OCI-LY3 (cell line): ENCODE results near the gene ZNF385C.

ENCODE experiments used
- H2AFZ ChIP-seq: fragments of 200-600, 300-600 bp; shearing (Covaris generic); 2 replicates; pipeline ENCODE4 v1.6.0; 2014; ENCODE audit warnings: antibody characterized with exemption, low read depth, low read length
- H3K27ac ChIP-seq: fragments of 200-600, 300-600 bp; sonication (generic); 2 replicates; pipeline ENCODE4 v1.5.1; 2014; ENCODE audit warnings: mild to moderate bottlenecking, low read length, moderate library complexity, mixed read lengths
- H3K27me3 ChIP-seq: fragments of 200-600, 300-600 bp; sonication (generic); 2 replicates; pipeline ENCODE4 v1.6.1; 2014; ENCODE audit warnings: low read depth, low read length, mixed read lengths
- H3K36me3 ChIP-seq: fragments of 200-600, 300-600 bp; sonication (generic); replicated peaks from 2 replicates; pipeline ENCODE3; 2014; ENCODE audit warnings: low read depth, low read length, mixed read lengths
- H3K4me1 ChIP-seq: fragments of 300-600, 200-600 bp; sonication (generic); 2 replicates; pipeline ENCODE4 v1.6.1; 2014; ENCODE audit warnings: low read length, mixed read lengths
- H3K4me2 ChIP-seq: fragments of 200-600, 300-600 bp; sonication (generic); 2 replicates; pipeline ENCODE4 v1.6.1; 2014; ENCODE audit warnings: low read length, mixed read lengths
- H3K4me3 ChIP-seq: fragments of 300-600, 200-600 bp; sonication (generic); 2 replicates; pipeline ENCODE4 v1.5.1; 2014; ENCODE audit warnings: antibody characterized with exemption, mild to moderate bottlenecking, low read length, moderate library complexity
- H3K79me2 ChIP-seq: fragments of 300-600, 200-600 bp; shearing (Covaris generic); 2 replicates; pipeline ENCODE4 v1.6.1; 2014; ENCODE audit warnings: mild to moderate bottlenecking, low read length, mixed read lengths
- H3K9ac ChIP-seq: fragments of 300-600, 200-600 bp; shearing (Covaris generic); 2 replicates; pipeline ENCODE4 v1.6.0; 2014; ENCODE audit warnings: mild to moderate bottlenecking, low read length, moderate library complexity
- H3K9me3 ChIP-seq: fragments of 200-600, 300-600 bp; shearing (Covaris generic); 2 replicates; pipeline ENCODE4 v1.6.1; 2014; ENCODE audit warnings: low read length, mixed read lengths; ENCODE audit not compliant: insufficient read depth
- H4K20me1 ChIP-seq: fragments of 200-600, 300-600 bp; sonication (generic); 2 replicates; pipeline ENCODE4 v1.6.1; 2016; ENCODE audit warnings: low read length, mixed read lengths; ENCODE audit not compliant: insufficient read depth
- CTCF ChIP-seq: fragments of 200-600, 300-600 bp; sonication (generic); IDR thresholded peaks from 2 replicates; pipeline ENCODE4 v1.5.1; 2014; ENCODE audit warnings: antibody characterized with exemption, low read length, low read depth
- EZH2phosphoT487 ChIP-seq: fragments of 200-600 bp; shearing (Covaris generic); IDR thresholded peaks from 2 replicates; pipeline ENCODE4 v1.6.1; 2018; ENCODE audit warnings: antibody characterized with exemption, mixed run types, low read depth

ZNF385C gene

GRCh38 chr17:42088736-42089135 is 9.5 kb downstream of the ZNF385C start:
- TF ChIP-seq EZH2phosphoT487 (no peak), CTCF (no peak)
- H3K9ac ChIP-seq: no peak overlapping the region

GRCh38 chr17:42087736-42088705 is 10.3 kb downstream of the ZNF385C start:
- peaks cover 88% of the 10 kb centered on the region for H4K20me1 ChIP-seq
- no peaks in the 10 kb centered on the region for H3K9me3 ChIP-seq
- no peak overlapping the region for H3K4me3 ChIP-seq
- no peak overlapping the region for H2AFZ ChIP-seq
- peaks cover 100% of the 10 kb centered on the region for H3K79me2 ChIP-seq
- H3K27me3 ChIP-seq: no peaks in the 10 kb centered on the region
- H3K36me3 ChIP-seq: peaks cover 16% of the 10 kb centered on the region
- H3K9ac ChIP-seq: no peak overlapping the region
- H3K27ac ChIP-seq: no peak overlapping the region
- TF ChIP-seq CTCF: no peak
- TF ChIP-seq EZH2phosphoT487: no peak
- H3K4me2 ChIP-seq: no peak overlapping the region
- no peaks in the 10 kb centered on the region for H3K4me1 ChIP-seq

More at GRCh38 chr17:42088736-42089135, 9.5 kb downstream of the ZNF385C start:
- no peak overlapping the region for H3K4me3 ChIP-seq
- H3K36me3 ChIP-seq: peaks cover 16% of the 10 kb centered on the region
- H3K27ac ChIP-seq: no peak overlapping the region
- H3K27me3 ChIP-seq: no peaks in the 10 kb centered on the region
- H3K9me3 ChIP-seq: no peaks in the 10 kb centered on the region
- H3K4me1 ChIP-seq: no peaks in the 10 kb centered on the region
- H3K79me2 ChIP-seq: peaks cover 100% of the 10 kb centered on the region
- H4K20me1 ChIP-seq: peaks cover 86% of the 10 kb centered on the region
- H2AFZ ChIP-seq: no peak overlapping the region
- H3K4me2 ChIP-seq: no peak overlapping the region

- H2AFZ ChIP-seq: no peak overlapping the region
- no peak overlapping the region for H3K9ac ChIP-seq
- peaks cover 88% of the 10 kb centered on the region for H4K20me1 ChIP-seq
- H3K4me1 ChIP-seq: no peaks in the 10 kb centered on the region
- peaks cover 16% of the 10 kb centered on the region for H3K36me3 ChIP-seq
- H3K4me3 ChIP-seq: no peak overlapping the region
- no peaks in the 10 kb centered on the region for H3K27me3 ChIP-seq
- no peak overlapping the region for H3K4me2 ChIP-seq
- H3K79me2 ChIP-seq: peaks cover 100% of the 10 kb centered on the region
- H3K27ac ChIP-seq: no peak overlapping the region
- no peaks in the 10 kb centered on the region for H3K9me3 ChIP-seq
- TF ChIP-seq CTCF: no peak
Observed at GRCh38 chr17:42087042-42087701, 11.1 kb downstream of the ZNF385C start.

- Histone ChIP-seq H3K4me3 (no peak overlapping the region), H3K9ac (no peak overlapping the region), H3K36me3 (peaks cover 30% of the 10 kb centered on the region), H3K4me1 (no peaks in the 10 kb centered on the region), H3K9me3 (no peaks in the 10 kb centered on the region), H3K27ac (no peak overlapping the region), H2AFZ (no peak overlapping the region), H3K4me2 (no peak overlapping the region), H3K27me3 (no peaks in the 10 kb centered on the region), H3K79me2 (peaks cover 98% of the 10 kb centered on the region), H4K20me1 (peaks cover 93% of the 10 kb centered on the region)
- TF ChIP-seq EZH2phosphoT487 (no peak), CTCF (no peak)
Observed at GRCh38 chr17:42081516-42082129, 16.6 kb downstream of the ZNF385C start.
